ENCODE results near the gene VWC2L. TPM values are rescaled to one million over a fixed set of nuclear protein-coding genes. Genes with fewer than 3 reads are reported as not detected.

The VWC2L gene
- total RNA-seq, 2 experiments from 2014 or later: not detected

GRCh38 chr2:214601852-214602633 lies 191.2 kb downstream of the VWC2L start:
- Mint-ChIP-seq H3K4me1 (no peaks in the 10 kb centered on the region), H3K36me3 (no peaks in the 10 kb centered on the region), H3K27me3 (no peaks in the 10 kb centered on the region), H3K9me3 (no peaks in the 10 kb centered on the region), H3K4me3 (no peak overlapping the region), H3K27ac (no peak overlapping the region)
- ATAC-seq (ENCODE audit: low read depth): no peak
- no peak for DNase-seq
- POLR2A ChIA-PET: no interaction called here

- Mint-ChIP-seq H3K9me3 (no peaks in the 10 kb centered on the region), H3K4me1 (no peaks in the 10 kb centered on the region), H3K36me3 (no peaks in the 10 kb centered on the region), H3K27me3 (no peaks in the 10 kb centered on the region), H3K27ac (no peak overlapping the region), H3K4me3 (no peak overlapping the region)
- no peak for DNase-seq
- no peak for ATAC-seq (ENCODE audit: low read depth)
- POLR2A ChIA-PET: no interaction called here
These were observed 194.0 kb downstream of the VWC2L start for GRCh38 chr2:214604861-214605260.

- Mint-ChIP-seq H3K36me3 (no peaks in the 10 kb centered on the region), H3K27ac (no peak overlapping the region), H3K27me3 (no peaks in the 10 kb centered on the region), H3K4me1 (no peaks in the 10 kb centered on the region), H3K4me3 (no peak overlapping the region), H3K9me3 (no peaks in the 10 kb centered on the region)
- ATAC-seq (ENCODE audit: low read depth) (no peak), DNase-seq (no peak)
- POLR2A ChIA-PET: no interaction called here
These were observed 196.2 kb downstream of the VWC2L start for GRCh38 chr2:214607051-214607450.

GRCh38 chr2:214611015-214611414 lies 200.2 kb downstream of the VWC2L start:
- DNase-seq (no peak), ATAC-seq (ENCODE audit: low read depth) (no peak)
- Mint-ChIP-seq H3K4me1 (no peaks in the 10 kb centered on the region), H3K36me3 (no peaks in the 10 kb centered on the region), H3K9me3 (no peaks in the 10 kb centered on the region), H3K27me3 (no peaks in the 10 kb centered on the region), H3K27ac (no peak overlapping the region), H3K4me3 (no peak overlapping the region)
- POLR2A ChIA-PET: no interaction called here

GRCh38 chr2:214624166-214624760 lies 213.4 kb downstream of the VWC2L start:
- POLR2A ChIA-PET: no interaction called here
- no peak for DNase-seq
- no peaks in the 10 kb centered on the region for H3K9me3 Mint-ChIP-seq

GRCh38 chr2:214628091-214628490 lies 217.2 kb downstream of the VWC2L start:
- H3K9me3 Mint-ChIP-seq: no peaks in the 10 kb centered on the region
- H3K27me3 Mint-ChIP-seq: no peaks in the 10 kb centered on the region
- no peak overlapping the region for H3K27ac Mint-ChIP-seq
- ATAC-seq (ENCODE audit: low read depth) (no peak), DNase-seq (no peak)
- H3K4me3 Mint-ChIP-seq: no peak overlapping the region
- H3K4me1 Mint-ChIP-seq: no peaks in the 10 kb centered on the region
- H3K36me3 Mint-ChIP-seq: no peaks in the 10 kb centered on the region
- POLR2A ChIA-PET: no interaction called here

More at GRCh38 chr2:214624166-214624760, 213.4 kb downstream of the VWC2L start:
- no peak for ATAC-seq (ENCODE audit: low read depth)
- no peak overlapping the region for H3K27ac Mint-ChIP-seq
- no peaks in the 10 kb centered on the region for H3K36me3 Mint-ChIP-seq
- no peaks in the 10 kb centered on the region for H3K4me1 Mint-ChIP-seq
- no peak overlapping the region for H3K4me3 Mint-ChIP-seq
- no peaks in the 10 kb centered on the region for H3K27me3 Mint-ChIP-seq
